Caco-2 (cell line): ENCODE measurements around the gene GJA3. TPM values are rescaled to one million over a fixed set of nuclear protein-coding genes. Genes with fewer than 3 reads are reported as not detected.

Source experiments
- BruUV-seq: library from RNA; stranded (reverse); fragments of 400-500 nt; replicated peaks from 2 replicates; lab custom pipeline; 2021; lab: Mats Ljungman, UMichigan
- CTCF ChIA-PET: fragments of 300-600 bp; sonication (Branson Sonifier 250); formaldehyde crosslinking; loops from one replicate; lab custom pipeline; 2022; ENCODE audit warnings: antibody characterized with exemption; lab: Charles Lee
- POLR2A ChIA-PET: fragments of 300-600 bp; sonication (Branson Sonifier 250); formaldehyde crosslinking; loops from one replicate; lab custom pipeline; 2022; ENCODE audit warnings: antibody characterized with exemption; lab: Charles Lee
- DNase-seq, 2 experiments: peaks; one replicate each; pipeline versions ENCODE4 v3.0.0 to v3.0.0-alpha.2; 2020 to 2022
- H3K27me3 ChIP-seq: replicated peaks from 2 replicates; pipeline ENCODE4 v1.6.0; 2011; ENCODE audit warnings: low read length; ENCODE audit not compliant: control insufficient read depth, insufficient read depth
- H3K36me3 ChIP-seq: 2 replicates; pipeline ENCODE4 v1.5.1; 2011; ENCODE audit warnings: low read length; ENCODE audit not compliant: control insufficient read depth, insufficient read depth
- H3K4me1 ChIP-seq: fragments of 250-450 bp; sonication (Bioruptor Pico); 2 replicates; pipeline ENCODE4 v1.5.1; 2020; ENCODE audit warnings: mild to moderate bottlenecking
- H3K4me3 ChIP-seq: 2 replicates; pipeline ENCODE4 v1.5.1; 2011; ENCODE audit warnings: low read depth, mild to moderate bottlenecking, control low read depth, low read length
- H3K9me3 ChIP-seq: fragments of 250-450 bp; sonication (Bioruptor Pico); 2 replicates; pipeline ENCODE4 v1.5.1; 2020; ENCODE audit warnings: mild to moderate bottlenecking, moderate library complexity
- H3K27ac Mint-ChIP-seq: one replicate; pipeline ENCODE4 v1.8.0; 2022; ENCODE audit warnings: mixed read lengths; ENCODE audit not compliant: unreplicated experiment
- H3K27me3 Mint-ChIP-seq: one replicate; pipeline ENCODE4 v1.8.0; 2022; ENCODE audit warnings: mixed read lengths; ENCODE audit not compliant: insufficient read depth, unreplicated experiment
- H3K36me3 Mint-ChIP-seq: one replicate; pipeline ENCODE4 v1.8.0; 2022; ENCODE audit warnings: mild to moderate bottlenecking, mixed read lengths; ENCODE audit not compliant: insufficient read depth, unreplicated experiment
- H3K4me1 Mint-ChIP-seq: one replicate; pipeline ENCODE4 v1.8.0; 2022; ENCODE audit warnings: low read depth, mixed read lengths; ENCODE audit not compliant: unreplicated experiment
- H3K4me3 Mint-ChIP-seq: one replicate; pipeline ENCODE4 v1.8.0; 2022; ENCODE audit warnings: mild to moderate bottlenecking, moderate library complexity, mixed read lengths; ENCODE audit not compliant: unreplicated experiment
- H3K9me3 Mint-ChIP-seq: one replicate; pipeline ENCODE4 v1.8.0; 2022; ENCODE audit warnings: mixed read lengths; ENCODE audit not compliant: unreplicated experiment
- CTCF ChIP-seq, 2 experiments: fragments of 200-600 bp in 1 of 2; IDR thresholded peaks; 1 replicate in 1 of 2; 2 replicates in 1 of 2; pipeline versions ENCODE4 v1.5.1 to v1.8.0; 2011 to 2022; ENCODE audit warnings: antibody characterized with exemption in 1 of 2, control low read depth in 1 of 2, inconsistent platforms in 1 of 2, low read depth in 1 of 2, low read length in 1 of 2, mild to moderate bottlenecking in 1 of 2, moderate library complexity in 1 of 2; ENCODE audit not compliant: insufficient read depth in 1 of 2, severe bottlenecking in 1 of 2, unreplicated experiment in 1 of 2
- intact Hi-C: fragments of 100-400 bp; cut with micrococcal nuclease; formaldehyde crosslinking; loops from one replicate; pipeline ENCODE4 v1.10.0; 2022; ENCODE audit not compliant: unreplicated experiment
- total RNA-seq: library from RNA; stranded (reverse); gene quantifications from 2 replicates; pipeline ENCODE4 v1.2.3, GENCODE V29; 2022

The GJA3 gene
- total RNA-seq, 1 experiment from 2014 or later, result 0.11 TPM

GRCh38 chr13:20173116-20173746 is 12.4 kb upstream of the GJA3 start:
- BruUV-seq, result no TSS peak
- POLR2A ChIA-PET, result no interaction called here
- no peak for TF ChIP-seq CTCF (IDR thresholded peaks at IDR 0.05; ENCODE audit: insufficient read depth in 1 of 2, low read depth in 1 of 2, low read length in 1 of 2, severe bottlenecking in 1 of 2, unreplicated experiment in 1 of 2)
- no peaks in the 10 kb centered on the region for H3K9me3 ChIP-seq
- H3K4me1 ChIP-seq, result peaks cover 11% of the 10 kb centered on the region
- no peaks in the 10 kb centered on the region for H3K36me3 Mint-ChIP-seq
- CTCF ChIA-PET, result no interaction called here
- H3K4me1 Mint-ChIP-seq, result peaks cover 15% of the 10 kb centered on the region
- no peak for DNase-seq
- H3K4me3 Mint-ChIP-seq, result no peak overlapping the region
- H3K9me3 Mint-ChIP-seq, result no peaks in the 10 kb centered on the region
- no peaks in the 10 kb centered on the region for H3K36me3 ChIP-seq
- no peak overlapping the region for H3K27ac Mint-ChIP-seq
- H3K4me3 ChIP-seq, result no peak overlapping the region
- intact Hi-C loops, result no loop called here
- H3K27me3 Mint-ChIP-seq, result no peaks in the 10 kb centered on the region
- no peaks in the 10 kb centered on the region for H3K27me3 ChIP-seq

- Mint-ChIP-seq H3K4me1 (peaks cover 15% of the 10 kb centered on the region), H3K4me3 (no peak overlapping the region), H3K9me3 (no peaks in the 10 kb centered on the region), H3K27ac (no peak overlapping the region), H3K27me3 (no peaks in the 10 kb centered on the region), H3K36me3 (no peaks in the 10 kb centered on the region)
- DNase-seq, result no peak
- Histone ChIP-seq H3K4me1 (peaks cover 11% of the 10 kb centered on the region), H3K27me3 (no peaks in the 10 kb centered on the region), H3K36me3 (no peaks in the 10 kb centered on the region), H3K9me3 (no peaks in the 10 kb centered on the region), H3K4me3 (no peak overlapping the region)
- CTCF ChIA-PET, result no interaction called here
- POLR2A ChIA-PET, result no interaction called here
- BruUV-seq, result no TSS peak
- no peak for TF ChIP-seq CTCF (IDR thresholded peaks at IDR 0.05; ENCODE audit: insufficient read depth in 1 of 2, low read depth in 1 of 2, low read length in 1 of 2, severe bottlenecking in 1 of 2, unreplicated experiment in 1 of 2)
- intact Hi-C loops, result no loop called here
Measured at GRCh38 chr13:20171364-20171763, 10.5 kb upstream of the GJA3 start.

- Histone ChIP-seq H3K27me3 (no peaks in the 10 kb centered on the region), H3K36me3 (no peaks in the 10 kb centered on the region), H3K4me3 (no peak overlapping the region), H3K4me1 (peaks cover 11% of the 10 kb centered on the region), H3K9me3 (no peaks in the 10 kb centered on the region)
- POLR2A ChIA-PET, result no interaction called here
- no peaks in the 10 kb centered on the region for H3K9me3 Mint-ChIP-seq
- BruUV-seq, result no TSS peak
- H3K36me3 Mint-ChIP-seq, result no peaks in the 10 kb centered on the region
- H3K4me1 Mint-ChIP-seq, result peaks cover 15% of the 10 kb centered on the region
- no peak overlapping the region for H3K4me3 Mint-ChIP-seq
- H3K27ac Mint-ChIP-seq, result no peak overlapping the region
- CTCF ChIA-PET, result no interaction called here
- intact Hi-C loops, result no loop called here
- H3K27me3 Mint-ChIP-seq, result no peaks in the 10 kb centered on the region
- TF ChIP-seq CTCF (IDR thresholded peaks at IDR 0.05; ENCODE audit: insufficient read depth in 1 of 2, low read depth in 1 of 2, low read length in 1 of 2, severe bottlenecking in 1 of 2, unreplicated experiment in 1 of 2), result no peak
- DNase-seq, result no peak
Measured at GRCh38 chr13:20170921-20171320, 10.1 kb upstream of the GJA3 start.
